PC-9 (cell line): ENCODE results near the gene ENTPD5.

Experiments used
- EZH2 ChIP-seq: fragments of 200-600 bp; sonication (generic); IDR thresholded peaks from 2 replicates; pipeline ENCODE4 v1.8.0; 2017; ENCODE audit warnings: antibody characterized with exemption, low read depth
- TF ChIP-seq, protein P1 (sequence below): fragments of 200-600 bp; sonication (generic); conservative IDR thresholded peaks from 2 replicates; pipeline ENCODE4 v1.6.1; 2017; ENCODE audit warnings: mixed run types, antibody characterized with exemption, mild to moderate bottlenecking, moderate library complexity

DNA sequence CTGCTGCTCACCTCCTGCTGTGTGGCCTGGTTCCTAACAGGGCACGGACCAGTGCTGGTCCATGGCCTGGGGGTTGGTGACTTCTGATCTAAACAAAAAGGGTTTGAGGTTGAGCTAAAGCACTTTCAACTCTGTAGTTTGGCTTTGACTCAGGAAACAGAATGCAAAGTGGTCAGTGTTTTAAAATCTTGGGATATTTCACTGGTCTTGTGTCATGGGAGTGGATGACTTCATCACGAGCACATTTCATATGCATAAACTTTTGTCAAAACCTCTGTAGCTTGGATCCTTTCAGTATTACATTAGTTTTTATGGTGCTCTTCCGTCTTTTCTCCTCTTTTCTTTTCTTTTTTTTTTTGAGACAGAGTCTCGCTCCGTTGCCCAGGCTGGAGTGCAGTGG is 94.8 kb downstream of the ENTPD5 start:
- TF ChIP-seq EZH2: no peak
- TF ChIP-seq, protein P1, sequence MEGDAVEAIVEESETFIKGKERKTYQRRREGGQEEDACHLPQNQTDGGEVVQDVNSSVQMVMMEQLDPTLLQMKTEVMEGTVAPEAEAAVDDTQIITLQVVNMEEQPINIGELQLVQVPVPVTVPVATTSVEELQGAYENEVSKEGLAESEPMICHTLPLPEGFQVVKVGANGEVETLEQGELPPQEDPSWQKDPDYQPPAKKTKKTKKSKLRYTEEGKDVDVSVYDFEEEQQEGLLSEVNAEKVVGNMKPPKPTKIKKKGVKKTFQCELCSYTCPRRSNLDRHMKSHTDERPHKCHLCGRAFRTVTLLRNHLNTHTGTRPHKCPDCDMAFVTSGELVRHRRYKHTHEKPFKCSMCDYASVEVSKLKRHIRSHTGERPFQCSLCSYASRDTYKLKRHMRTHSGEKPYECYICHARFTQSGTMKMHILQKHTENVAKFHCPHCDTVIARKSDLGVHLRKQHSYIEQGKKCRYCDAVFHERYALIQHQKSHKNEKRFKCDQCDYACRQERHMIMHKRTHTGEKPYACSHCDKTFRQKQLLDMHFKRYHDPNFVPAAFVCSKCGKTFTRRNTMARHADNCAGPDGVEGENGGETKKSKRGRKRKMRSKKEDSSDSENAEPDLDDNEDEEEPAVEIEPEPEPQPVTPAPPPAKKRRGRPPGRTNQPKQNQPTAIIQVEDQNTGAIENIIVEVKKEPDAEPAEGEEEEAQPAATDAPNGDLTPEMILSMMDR: no peak
